GM21367 (cell line): ENCODE results near the gene FAM174C.
"Not testable (repeated sequence)": the region's sequence is repeated elsewhere in the genome, so short reads cannot be mapped to it uniquely, and the experiment has no call there.

Experiments used
- ATAC-seq: cut with Tn5 transposase; IDR thresholded peaks from one replicate; pipeline ENCODE4 v1.9.1; 2021; ENCODE audit not compliant: unreplicated experiment

FAM174C gene

DNA sequence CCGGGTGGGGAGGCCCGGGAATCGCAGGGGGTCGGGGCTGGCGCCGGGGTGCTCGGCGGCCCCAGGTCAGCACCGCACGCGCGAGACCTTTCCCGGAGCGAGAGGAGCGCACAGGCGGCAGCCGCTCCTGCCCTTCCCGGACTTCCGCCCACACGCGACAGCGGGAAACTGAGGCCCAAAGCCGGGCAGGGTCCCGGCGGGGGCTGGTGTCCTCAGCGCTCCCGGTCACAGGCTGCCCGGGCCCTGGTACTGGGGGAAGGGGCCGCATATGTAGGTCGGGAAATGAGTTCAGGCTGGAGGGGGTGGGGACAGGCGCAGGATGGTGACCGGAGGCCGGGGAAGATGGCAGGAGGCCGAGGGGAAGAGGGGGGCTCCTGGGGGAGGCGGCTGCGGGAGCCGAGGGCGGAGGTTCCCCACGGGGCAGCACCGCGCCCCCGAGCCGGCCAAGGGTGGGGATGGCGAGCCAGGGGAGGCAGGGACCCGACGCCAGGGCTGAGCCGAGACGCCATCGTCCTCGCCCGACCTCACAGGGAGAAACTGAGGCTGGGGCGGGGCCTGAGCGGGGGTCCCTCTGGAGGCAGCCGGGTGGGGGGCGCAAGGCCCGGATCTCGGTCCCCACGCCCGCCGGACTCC, 38.2 kb upstream of the FAM174C start:
- no peak for ATAC-seq

DNA sequence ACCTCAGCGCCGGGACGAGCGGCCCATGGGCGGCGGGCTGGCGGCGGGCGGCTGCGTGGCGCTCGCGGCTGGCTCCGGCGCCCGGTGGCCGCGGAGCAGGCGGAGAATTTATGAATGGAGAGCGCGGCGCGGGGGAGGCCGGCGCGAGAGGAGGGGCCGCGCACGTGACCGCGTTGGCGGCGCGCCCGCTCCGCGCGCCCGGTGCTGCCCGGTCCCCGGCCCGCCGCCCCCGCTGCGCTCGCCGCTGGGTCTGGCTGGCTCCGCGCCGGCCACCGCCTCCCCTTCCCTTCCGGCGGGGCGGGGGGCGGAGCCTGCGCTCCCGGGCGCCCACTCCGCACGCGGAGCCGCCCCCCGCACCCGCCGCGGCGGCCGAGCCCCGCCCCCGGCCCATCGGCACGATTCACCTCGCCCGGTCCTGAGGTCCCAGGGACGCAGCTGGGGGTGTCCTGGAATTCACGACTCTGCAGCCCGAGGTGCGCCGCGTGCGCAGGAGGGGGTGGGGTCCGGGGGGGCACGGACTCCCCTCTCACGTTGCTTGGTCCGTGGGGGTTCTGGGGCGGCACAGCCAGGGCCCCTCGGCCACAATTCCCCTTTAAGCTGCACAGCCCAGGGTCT, 37.5 kb upstream of the FAM174C start, which contains the start of gene CBARP:
Gene CBARP, minus strand, starts transcription at position 252 of the 615 bp plus-strand sequence. CDS start 1,905 bp downstream, outside the sequence.
- ATAC-seq, result no peak

DNA sequence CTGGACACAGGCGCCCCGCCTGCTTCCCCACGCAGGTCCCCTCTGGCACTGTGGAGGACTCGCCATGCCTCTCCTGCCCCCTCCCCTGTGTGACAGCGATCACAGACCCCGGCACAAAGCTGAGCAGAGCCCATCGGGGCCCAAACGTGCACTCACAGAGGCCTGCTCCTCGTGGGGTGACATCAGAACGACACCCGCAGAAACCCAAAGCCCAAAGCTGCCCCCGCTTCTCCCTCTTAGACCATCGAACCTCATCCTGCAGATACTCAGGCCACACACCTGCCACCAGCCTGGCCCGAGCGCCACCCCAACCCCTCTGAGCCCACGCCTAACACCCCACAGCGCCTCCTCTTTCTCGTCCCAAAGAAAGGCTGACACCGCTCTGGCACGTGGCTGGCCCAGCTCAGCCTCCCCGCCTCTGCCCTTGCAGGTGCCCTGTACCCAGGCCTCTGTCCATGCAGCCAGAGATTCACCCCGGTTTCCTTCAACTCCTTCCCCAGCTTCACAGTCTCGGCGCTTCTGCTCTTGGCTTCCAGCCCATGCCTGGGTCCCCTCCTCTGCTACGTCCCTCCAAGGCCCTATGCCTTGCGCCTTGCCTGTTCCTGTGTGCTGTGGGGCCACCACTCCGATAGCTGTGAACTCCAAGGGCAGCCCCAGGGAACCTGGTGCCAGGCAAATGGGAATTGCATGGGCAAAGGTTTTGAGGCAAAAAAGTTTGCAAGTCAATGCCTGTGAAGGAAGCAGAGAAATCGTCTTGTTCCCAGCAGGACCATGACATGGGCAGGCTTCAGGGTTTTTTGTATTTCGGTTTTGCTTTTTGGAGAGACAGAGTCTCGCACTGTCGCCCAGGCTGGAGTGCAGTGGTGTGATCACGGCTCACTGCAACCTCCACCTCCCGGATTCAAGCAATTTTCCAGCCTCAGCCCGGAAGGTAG, 36.7 kb upstream of the FAM174C start:
- no peak for ATAC-seq

DNA sequence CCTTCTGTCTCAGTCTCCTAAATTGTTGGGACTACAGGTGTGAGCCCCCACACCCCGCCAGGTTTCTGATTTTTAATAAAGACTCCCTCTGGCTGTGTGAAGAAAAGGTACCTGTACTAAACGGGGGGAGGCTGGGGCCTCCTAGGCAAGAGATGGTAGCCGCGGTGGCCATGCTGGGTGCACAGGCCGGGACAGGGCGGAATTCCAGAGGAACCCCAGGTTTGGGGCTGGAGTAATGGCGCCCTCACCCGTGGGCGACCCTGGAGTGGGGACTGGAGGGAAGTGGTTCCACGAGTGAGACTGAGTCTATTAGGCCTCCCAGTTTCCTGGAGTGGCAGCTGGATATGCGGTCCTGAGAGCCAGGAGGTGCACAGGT, 35.9 kb upstream of the FAM174C start:
- no peak for ATAC-seq

DNA sequence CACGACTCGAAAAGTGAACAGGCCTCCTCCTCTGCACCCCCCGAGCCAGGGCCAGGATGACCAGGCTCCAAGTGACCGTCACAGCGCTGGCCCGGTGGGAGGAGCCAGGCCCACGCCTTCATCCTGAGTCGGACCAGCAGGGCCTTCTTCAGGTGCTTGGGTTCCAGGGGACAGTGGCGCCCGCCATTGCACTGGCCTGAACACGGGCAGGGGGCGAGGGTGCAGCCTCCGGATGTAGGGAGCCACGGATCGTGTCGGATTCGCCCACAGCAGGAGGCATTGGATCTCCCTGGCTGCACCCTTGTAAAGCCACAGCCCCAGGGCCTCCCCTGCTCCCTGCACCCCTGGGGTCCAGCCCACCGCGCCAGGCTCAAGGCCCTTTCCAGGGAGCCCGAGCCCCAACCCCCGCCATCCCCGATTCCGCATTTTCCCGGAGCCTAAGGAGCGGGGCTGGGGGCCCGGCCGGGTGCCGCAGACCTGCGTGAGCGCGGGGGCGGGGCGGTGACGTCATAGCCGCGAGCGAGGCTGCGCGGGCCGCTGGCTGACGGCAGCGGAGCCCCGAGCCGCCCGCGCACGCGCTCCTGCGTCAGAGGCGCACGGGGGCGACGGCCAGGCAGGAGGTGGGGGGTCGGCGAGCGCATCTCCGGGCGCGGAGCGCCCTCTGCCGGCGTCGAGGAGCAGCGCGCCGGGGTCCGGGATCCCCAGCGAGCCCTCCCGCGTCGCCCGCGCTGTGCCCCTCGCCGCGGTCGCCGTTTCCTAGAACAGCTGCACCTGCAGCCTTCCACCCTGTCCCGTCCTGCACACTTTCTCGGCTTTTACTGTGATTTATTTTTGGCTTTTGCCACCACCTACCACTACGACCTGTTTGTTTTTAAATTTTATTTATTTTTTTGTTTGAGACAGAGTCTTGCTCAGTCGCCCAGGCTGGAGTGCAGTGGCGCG, 35.3 kb upstream of the FAM174C start:
- ATAC-seq, result no peak

DNA sequence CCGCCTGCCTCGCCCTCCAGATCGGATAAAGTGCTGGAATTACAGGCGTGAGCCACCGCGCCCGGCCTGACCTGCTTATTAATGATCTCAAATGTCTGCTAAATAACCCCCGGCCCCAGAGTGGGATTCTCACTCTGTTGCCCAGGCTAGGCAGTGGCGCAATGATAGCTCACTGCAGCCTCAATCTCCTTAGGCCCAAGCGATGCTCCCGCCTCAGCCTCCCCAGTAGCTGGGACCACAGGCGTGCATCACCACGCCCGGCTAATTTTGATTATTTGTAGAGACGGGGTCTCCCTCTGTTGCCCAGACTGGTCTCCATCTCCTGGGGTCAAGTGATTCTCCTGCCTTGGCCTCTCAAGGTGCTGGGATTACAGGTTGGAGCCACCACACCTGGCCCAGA, 34.4 kb upstream of the FAM174C start:
- no peak for ATAC-seq

DNA sequence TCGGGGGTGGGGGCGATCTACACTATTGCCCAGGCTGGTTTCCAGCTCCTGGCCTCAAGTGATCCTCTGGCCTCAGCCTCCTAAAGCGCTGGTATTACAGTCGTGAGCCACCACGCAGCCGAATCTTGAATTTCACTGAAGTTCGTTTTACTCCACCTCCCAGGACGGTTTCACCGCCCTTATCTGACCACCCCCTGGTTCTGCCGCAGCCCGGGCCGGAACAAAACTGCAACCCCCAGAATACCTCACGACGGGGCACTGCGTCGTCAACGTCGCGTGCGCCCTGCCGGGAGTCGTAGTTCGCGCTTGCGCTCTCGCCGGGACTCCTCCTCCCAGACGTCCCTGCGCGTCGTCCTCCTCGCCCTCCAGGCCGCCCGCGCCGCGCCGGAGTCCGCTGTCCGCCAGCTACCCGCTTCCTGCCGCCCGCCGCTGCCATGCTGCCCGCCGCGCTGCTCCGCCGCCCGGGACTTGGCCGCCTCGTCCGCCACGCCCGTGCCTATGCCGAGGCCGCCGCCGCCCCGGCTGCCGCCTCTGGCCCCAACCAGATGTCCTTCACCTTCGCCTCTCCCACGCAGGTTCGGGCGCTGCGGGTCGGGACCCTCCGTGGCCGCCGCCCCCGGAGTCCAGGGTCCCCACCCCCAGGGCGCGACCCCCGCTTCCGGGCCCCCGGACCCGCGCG, 33.8 kb upstream of the FAM174C start, which contains the start of gene ATP5F1D:
Gene ATP5F1D, plus strand, starts transcription at position 335 of the 679 bp plus-strand sequence. Its CDS starts 100 bp downstream, at position 435.
- peak; percentile 42 for ATAC-seq

DNA sequence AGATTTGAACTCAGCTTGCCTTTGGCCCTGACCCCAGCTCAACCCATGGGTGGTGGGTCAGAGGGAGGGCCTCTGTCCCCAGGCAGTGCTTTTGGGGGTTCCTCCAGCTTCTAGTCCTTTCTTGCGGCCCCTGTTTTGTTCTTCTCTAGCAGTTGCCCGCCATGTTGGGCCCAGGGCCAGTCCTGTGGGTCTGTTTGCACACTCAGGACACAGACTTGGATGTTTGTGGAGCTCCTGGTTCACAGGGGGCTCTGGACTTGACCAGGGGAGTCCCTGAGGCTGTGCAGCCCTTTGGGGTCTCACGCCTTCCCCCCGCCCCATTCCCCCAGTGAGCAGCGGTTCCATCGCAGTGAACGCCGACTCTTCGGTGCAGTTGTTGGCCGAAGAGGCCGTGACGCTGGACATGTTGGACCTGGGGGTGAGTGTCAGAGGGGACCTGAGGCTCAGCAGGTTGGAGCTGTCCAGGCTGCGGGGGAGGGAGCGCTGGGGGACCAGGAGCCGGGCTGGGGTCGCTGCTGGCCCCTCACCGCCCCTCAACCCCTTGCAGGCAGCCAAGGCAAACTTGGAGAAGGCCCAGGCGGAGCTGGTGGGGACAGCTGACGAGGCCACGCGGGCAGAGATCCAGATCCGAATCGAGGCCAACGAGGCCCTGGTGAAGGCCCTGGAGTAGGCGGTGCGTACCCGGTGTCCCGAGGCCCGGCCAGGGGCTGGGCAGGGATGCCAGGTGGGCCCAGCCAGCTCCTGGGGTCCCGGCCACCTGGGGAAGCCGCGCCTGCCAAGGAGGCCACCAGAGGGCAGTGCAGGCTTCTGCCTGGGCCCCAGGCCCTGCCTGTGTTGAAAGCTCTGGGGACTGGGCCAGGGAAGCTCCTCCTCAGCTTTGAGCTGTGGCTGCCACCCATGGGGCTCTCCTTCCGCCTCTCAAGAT, 31.3 kb upstream of the FAM174C start:
- ATAC-seq, result no peak

DNA sequence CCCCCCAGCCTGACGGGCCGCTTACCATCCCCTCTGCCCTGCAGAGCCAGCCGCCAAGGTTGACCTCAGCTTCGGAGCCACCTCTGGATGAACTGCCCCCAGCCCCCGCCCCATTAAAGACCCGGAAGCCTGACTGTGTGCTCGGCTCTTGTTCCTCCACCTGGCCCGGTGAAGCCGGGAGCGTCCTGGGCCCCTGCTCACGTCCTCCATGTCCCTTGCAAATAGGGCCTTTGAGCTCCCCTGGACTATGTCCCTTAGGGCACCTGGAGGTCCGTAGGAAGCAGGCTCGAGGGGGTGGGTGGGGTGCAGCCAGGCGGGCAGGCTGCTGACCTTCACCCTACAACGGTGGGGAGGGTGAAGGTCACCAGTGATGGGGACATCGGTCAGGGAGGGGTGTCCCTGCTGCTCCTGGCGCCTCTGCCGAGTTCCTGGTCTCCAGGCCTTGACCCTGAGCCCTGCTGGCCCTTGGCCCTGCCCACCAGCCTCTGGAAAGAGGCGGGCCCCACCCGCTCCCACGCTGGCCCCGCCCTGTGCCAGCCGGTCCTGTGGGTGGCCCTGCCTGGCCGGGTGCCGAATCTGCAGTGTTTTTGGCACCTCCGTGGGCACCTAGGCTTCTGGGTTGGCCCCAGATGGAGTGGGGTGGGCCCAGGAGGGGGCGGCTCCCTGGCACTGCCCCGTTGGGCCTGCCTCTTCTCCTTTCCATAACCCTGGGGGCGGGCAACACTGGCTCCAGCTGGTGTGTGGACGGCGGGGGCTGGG, 30.5 kb upstream of the FAM174C start:
- no peak for ATAC-seq

DNA sequence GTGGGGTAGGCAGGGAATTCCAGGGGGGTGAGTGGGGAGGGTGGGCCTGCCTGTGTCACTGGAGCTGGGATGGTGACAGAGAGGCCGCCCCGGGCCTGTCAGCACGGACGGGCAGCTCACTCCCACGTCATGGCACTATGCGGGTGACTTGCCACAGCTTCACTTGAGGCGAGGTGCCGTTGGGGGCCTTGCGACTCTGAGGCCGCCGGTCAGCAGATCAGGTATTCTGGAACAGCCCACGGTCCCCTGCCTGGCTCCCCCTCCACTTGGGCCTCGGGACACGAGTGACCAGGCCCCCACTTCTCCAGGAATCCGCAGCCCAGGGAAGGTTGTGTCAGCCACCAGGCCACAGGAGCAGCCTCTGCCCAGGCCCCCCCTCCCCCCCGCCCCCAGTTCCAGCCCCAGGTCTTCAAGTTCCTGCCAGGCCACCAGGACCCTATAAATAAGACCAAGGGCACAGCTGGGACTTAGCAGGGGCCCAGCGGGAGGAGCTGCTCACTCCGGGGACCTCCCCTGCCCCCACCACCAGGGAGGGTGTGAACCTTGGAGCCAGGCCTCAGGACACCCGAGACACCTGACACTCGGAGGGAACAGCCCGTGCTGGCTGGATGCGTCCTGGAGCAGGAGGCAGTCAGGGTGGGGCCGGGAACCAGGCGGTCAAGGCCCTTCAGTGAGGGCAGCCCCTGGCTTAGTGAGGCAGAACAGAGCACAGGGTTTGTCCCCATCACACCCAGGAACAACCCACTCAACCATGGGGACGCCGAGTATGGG, 29.7 kb upstream of the FAM174C start:
- no peak for ATAC-seq

DNA sequence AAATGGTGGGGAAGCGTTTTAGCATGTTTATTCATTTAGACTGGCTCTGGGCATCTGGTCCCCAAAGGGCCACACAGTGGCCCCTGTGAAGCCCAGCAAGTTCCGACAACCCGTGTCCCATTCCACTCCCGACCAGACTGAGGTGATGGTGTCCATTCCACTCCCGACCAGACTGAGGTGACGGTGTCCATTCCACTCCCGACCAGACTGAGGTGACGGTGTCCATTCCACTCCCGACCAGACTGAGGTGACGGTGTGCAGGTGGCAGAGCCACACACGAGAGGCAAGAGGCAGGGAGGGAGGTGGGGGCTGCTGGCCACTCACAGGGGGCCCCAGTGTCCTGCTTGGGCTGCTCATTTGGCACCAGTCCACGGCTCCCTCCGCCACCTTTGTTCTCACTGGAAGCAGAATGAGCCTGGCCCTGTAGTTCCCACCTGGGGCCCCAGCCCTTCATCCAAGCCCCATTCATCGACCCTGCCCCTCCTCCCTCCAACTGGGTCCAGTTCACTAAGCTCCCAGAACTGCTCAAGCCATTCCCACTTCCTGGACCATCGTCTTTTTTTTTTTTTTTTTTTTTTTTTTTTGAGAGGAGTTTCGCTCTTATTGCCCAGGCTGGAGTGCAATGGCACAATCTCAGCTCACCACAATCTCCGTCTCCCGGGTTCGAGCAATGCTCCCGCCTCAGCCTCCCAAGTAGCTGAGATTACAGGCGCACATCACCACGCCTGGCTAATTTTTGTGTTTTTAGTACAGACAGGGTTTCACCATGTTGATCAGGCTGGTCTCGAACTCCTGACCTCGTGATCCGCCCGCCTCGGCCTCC, 28.9 kb upstream of the FAM174C start:
- not testable (repeated sequence) for ATAC-seq

DNA sequence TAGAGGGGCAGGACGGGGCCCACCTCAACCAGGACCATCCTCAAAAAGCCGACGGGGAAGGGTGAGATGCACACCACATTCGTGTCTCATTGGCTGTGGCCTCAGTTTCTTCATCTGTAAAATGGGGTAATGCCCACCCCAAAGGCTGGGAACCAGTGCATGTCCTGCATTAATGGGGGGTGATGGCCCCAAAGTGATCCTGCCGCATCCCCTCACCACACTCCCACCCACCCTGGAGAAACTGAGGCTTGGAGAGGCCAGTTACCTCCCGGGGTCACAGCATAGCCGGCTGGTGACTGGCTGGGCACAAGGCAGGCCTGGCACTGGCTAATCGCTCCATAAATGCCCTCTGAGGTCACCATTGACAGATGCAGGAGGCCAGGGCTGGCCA, 27.6 kb upstream of the FAM174C start:
- no peak for ATAC-seq

DNA sequence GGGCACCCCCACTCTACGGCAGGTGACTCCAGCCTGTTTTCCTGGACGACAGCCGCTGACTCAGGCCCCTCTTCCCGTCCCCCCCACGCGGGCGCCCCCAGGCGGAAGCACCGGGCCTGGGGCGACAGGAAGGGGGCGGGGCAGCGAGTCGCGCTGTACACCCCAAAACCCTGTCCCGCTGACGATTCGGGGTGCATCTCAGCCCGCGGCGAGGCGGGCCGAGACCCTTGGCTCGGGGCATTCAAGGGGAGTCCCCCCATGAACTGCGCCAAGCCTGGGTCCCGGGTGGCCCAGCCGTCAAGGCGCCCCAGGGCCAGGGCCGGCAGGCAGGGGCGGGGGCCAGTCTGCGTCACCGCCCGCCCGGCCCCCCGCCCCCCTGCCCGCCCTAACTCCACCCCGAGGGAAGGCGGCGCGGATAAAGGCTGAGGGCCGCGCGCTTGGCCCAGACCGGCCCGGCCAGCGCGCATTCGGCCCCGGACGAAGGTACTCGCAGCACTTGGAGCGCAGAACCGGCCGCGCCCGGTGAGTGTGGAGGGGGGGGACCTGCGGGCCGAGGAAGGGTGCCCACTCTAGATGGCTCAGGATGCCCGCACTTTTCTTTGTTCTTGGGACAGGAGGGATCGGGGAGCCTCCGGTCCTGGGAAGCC, 27.1 kb upstream of the FAM174C start, which contains the start of gene MIDN:
Gene MIDN, plus strand, starts transcription at position 445 of the 647 bp plus-strand sequence. CDS start 1,714 bp downstream, outside the sequence.
- peak; percentile 8 for ATAC-seq

DNA sequence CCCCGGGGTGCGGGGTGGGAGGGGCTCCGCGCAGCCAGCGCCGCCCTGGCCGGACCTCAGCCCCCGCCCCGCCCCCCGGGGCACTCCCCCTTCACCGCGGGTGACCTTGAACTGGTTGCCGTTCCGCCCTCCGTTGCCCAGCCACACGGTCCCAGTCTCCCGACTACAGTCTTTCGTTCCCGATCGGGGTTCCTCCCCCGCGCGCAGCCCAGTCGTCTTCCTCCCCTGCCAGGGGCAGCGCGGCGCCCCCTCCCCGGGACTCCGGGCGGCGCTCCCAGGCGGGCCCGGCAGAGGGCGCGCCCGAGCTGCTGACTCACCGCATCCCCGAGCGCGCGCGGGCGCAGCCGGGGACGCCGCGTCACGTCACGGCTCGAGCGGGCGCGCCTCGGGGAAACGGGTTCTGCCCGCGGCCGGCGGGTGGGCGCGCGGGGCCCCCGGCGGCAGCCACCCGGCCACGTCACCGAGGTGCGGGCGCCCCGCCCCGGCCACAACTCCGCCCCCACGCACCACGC, 26.5 kb upstream of the FAM174C start:
- ATAC-seq, result peak; percentile 10

DNA sequence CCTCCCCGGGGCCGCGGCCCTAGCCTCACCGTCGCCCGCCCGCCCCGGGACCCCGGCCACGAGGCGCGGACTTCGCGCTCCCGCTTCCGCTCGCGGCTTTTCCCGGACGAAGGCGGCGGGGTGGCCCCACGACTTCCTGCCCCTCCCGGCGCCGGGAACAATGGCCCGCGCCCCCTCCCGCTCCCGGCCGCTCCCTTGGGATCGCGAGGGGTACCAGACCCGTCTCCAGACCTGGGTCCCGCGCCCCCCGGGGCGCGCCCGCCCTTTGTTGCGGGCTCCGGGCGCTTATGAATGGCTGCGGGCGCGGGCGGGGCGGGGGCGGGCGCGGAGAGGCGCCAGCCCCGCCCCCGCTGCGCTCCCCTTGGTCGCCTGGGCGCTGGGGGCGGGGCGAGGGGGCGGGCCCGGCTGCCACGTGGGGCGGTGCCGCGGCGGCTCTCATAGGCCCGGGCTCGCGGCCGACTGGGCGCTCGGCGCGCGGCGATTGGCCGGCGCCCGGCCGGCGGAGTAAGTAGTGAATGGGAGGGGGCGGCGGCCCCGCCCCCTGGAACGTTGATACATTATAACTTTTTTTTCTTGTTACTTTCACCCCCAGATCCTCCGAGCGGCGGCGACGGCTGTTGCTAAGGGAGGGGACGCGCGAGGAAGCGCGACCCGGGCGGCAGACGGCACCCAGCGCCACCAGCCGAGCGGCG, 25.9 kb upstream of the FAM174C start:
- ATAC-seq, result peak; percentile 33
